GM19397 (cell line): ENCODE results near the gene GALNTL6.
"Not testable (repeated sequence)": the region's sequence is repeated elsewhere in the genome, so short reads cannot be mapped to it uniquely, and the experiment has no call there.

Source experiments
- ATAC-seq: cut with Tn5 transposase; IDR thresholded peaks from one replicate; pipeline ENCODE4 v1.9.1; 2021; ENCODE audit warnings: mild to moderate bottlenecking, moderate library complexity; ENCODE audit not compliant: unreplicated experiment

GALNTL6 gene

DNA sequence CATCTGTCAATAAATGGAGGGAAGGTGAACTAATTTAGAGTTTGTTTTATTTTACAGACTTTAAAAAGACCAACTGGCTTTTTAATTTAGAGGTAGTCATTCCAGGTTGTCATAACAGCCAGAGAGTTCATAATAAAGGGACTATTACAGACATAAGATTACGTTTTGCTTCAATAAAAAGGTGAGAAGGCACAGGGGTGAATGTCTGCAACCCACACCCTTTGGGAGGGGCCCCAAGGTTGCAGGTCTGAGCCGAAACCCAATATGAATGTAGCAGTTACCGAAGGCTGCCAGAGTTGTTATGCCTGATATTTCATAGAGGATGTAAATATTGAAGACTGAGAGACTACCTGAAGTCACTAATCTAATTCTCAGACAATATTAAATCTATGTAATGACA lies 1025.7 kb downstream of the GALNTL6 start:
- no peak for ATAC-seq

DNA sequence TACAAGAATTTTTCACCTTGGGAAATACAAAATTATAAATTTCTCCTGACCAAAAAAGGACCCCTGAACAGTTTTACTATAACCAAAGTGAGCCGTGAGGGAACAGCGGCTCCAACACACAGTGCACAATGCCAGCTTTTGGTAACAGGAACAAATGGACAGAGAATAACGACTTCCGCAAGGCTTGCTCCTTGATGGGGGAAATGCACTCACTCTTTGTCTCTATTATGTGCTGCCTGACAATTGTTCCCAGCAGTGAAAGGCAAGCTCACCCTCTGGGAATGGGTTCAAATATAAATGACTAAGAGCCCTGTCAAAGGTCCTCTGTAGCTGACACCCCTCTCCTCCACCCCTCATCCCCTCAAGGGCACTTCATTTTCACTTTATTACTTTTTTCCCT lies 1029.6 kb downstream of the GALNTL6 start:
- ATAC-seq: no peak

GRCh38 chr4:172843192-172843591 lies 1030.0 kb downstream of the GALNTL6 start:
- ATAC-seq: no peak

- ATAC-seq: no peak
Observed at GRCh38 chr4:172844556-172844955, 1031.4 kb downstream of the GALNTL6 start.

DNA sequence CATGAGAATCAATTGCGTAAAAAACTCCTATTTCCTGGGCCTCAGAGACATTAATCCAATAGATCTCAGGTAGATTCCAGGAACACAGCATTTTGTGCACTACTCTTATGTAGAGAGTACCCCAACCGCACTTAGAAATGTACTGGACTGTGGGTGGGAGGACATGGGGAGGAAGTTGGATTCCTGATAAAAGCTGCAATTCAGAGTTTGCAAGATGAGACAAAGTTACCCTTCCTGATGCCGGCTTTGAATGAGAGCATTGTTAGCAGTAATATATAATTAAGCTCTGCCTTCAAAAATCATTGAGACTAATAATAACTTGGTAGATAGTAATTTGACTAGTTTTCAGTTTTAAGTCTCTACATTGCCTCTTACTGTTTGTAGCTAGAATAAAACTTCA lies 1032.1 kb downstream of the GALNTL6 start:
- no peak for ATAC-seq

DNA sequence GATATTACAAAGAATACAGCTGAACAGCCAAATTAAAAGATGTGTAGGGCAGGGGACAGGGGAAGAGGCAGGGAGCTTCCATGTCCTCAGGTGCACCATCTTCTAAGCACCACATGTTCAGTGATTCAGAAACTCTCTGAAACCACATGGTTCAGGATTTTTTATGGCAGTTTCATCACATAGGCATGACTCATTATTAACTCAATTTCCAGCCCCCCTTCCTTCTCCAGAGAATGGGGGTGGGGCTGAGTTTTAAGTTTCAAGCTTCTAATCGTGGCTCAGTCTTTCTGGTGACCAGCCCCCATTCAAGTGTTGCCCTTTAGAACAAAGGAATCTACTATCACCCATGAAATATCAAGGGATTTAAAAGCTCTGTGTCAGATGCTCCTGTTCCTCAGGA lies 1037.6 kb downstream of the GALNTL6 start:
- no peak for ATAC-seq

GRCh38 chr4:172851534-172851933 lies 1038.3 kb downstream of the GALNTL6 start:
- ATAC-seq: no peak

DNA sequence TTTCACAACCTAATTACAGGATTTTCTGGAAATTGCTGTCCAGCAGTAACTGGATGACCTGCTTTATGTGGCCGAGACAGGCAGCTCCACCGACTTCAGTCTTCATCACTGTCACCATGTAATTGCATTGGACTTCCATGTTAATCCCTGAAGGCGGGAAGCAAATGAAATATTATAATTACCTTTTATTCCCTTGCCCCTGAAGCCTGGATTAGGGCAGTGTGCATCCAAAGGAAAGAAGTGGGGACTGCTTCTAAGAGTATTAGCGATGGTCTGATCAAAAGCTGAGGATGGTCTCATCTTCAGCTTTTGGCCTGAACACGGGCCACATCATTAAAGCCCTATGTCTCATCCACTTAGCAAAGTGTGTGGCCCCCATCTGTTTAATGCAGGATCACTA lies 1043.8 kb downstream of the GALNTL6 start:
- ATAC-seq: no peak

DNA sequence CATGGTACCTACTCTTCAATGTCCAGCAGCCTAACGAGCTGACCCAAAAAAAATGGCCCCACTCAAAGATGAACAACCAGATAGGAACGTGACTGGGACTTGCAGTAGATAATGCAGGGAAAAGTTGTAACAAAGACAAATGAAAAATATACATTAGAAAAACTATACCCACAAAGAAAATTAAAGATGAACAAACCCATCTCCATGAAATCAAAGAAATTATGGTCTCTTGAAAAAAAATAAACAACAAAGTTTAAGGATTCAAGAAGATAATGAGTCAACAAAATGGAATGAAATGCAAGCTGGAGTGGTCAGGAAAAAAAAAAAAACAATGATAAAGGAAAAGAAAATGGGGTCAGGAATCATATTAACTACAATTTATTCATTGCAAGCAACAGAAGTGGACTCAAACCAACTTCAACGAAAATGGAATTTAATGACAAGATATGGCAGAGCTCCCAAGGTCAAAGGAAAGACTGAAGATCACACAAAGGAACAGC lies 1045.6 kb downstream of the GALNTL6 start:
- no peak for ATAC-seq

DNA sequence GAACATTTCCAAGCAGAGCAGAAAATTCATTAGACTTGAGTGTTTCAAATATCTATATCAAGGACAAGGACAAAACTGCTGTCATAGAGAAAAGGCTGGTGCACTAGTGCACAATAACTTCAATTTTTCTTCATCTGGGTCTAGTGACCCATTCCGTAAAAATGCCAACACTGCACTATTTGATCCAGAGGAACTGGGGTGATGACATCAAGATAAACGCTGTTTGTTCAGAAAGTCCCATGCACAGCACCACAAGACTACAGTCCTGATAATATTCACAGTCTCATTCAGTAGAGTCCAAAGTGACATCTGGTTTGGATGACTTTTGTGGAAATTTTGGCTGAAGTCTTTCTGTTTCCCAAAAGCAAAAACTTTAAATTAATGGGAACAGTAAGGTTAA lies 1051.9 kb downstream of the GALNTL6 start:
- no peak for ATAC-seq

- no peak for ATAC-seq
Observed at GRCh38 chr4:172865531-172866127, 1052.4 kb downstream of the GALNTL6 start.

GRCh38 chr4:172866421-172866820 lies 1053.2 kb downstream of the GALNTL6 start:
- ATAC-seq: no peak

- no peak for ATAC-seq
Observed at GRCh38 chr4:172867835-172868234, 1054.6 kb downstream of the GALNTL6 start.

- no peak for ATAC-seq
Observed at GRCh38 chr4:172868271-172868670, 1055.1 kb downstream of the GALNTL6 start.

GRCh38 chr4:172869621-172870268 lies 1056.5 kb downstream of the GALNTL6 start:
- no peak for ATAC-seq

- ATAC-seq: no peak
Observed at GRCh38 chr4:172871381-172871780, 1058.2 kb downstream of the GALNTL6 start.

- ATAC-seq: no peak
Observed at GRCh38 chr4:172874944-172875343, 1061.7 kb downstream of the GALNTL6 start.

- no peak for ATAC-seq
Observed at GRCh38 chr4:172876394-172876793, 1063.2 kb downstream of the GALNTL6 start.

DNA sequence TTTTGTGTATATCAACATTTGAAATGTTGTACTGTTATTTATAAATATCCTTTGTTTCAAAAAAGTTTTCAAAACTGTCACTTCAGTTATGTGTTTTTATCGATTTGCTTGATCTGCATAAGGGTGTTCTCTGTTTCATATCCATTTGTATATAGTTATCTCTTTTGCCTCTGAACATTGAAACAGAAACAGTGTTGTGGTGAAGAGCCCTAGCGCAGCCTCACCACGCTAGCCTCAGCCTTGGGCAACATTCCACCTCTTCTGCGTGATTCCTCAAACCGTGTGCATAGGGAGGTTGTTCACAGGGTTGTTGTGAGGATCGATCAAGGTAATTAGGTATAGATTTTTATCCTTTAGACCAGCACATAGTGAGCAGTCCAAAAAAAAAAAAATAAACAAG lies 1068.4 kb downstream of the GALNTL6 start:
- no peak for ATAC-seq

GRCh38 chr4:172887358-172887757 lies 1074.2 kb downstream of the GALNTL6 start:
- not testable (repeated sequence) for ATAC-seq

DNA sequence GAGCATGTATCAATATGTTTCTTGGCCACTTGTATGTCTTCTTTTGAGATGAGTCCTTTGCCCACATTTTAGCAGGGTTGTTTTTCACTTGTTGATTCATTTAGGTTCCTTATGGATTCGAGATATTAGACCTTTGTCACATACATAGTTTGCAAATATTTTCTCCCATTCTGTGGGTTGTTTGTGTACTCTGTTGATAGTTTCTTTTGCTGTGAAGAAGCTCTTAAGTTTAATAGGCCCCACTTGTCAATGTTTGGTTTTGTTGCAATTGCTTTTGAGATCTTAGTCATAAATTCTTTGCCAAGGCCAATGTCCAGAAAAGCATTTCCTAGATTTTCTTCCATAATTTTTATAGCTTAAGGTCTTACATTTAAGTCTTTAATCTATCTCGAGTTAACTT lies 1074.8 kb downstream of the GALNTL6 start:
- no peak for ATAC-seq

DNA sequence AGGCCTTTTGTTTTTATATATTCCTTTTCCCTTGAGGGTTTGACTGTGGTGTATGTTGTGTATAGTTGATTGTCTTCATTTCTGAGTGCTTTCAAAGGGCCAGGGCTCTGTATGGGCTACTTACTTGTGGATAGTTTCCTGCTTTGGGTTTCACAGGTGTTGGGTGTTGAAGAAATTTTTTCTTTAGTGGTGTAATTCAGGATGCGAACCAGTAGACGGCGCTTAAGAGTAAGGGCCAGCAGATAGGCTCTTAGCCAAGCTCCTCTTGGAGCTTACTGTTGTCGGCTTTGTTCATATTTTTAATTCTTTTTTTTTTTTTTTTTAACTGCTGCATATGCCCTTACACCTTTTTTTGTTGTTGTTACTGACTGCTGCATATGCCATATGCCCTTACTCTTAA lies 1079.1 kb downstream of the GALNTL6 start:
- ATAC-seq: no peak

DNA sequence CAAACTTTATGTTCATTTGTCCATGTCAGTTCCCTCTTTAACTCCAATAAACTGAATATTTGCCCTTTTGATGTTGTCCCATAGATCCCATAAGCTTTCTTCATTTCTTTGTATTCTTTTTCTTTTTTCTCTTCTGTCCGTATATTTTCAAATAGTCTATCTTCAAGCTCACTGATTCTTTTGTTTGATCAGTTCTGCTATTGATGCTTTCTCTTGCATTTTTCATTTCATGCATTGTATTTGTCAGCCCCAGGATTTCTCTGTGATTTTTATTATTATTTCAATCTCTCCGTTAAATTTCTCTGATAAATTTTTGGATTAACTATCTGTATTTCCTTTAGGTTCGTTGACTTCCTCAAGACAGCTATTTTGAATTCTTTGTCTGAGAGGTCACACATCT lies 1082.5 kb downstream of the GALNTL6 start:
- no peak for ATAC-seq
